DMS 273 (cell line): Measurements from ENCODE around the gene TALDO1.
A peak's percentile ranks its signal among the peaks of the same experiment; 100 is the strongest.

Experiments
- DNase-seq: peaks from one replicate; lab custom pipeline; 2025; ENCODE audit not compliant: unreplicated experiment; lab: John Stamatoyannopoulos, UW

The TALDO1 gene

DNA sequence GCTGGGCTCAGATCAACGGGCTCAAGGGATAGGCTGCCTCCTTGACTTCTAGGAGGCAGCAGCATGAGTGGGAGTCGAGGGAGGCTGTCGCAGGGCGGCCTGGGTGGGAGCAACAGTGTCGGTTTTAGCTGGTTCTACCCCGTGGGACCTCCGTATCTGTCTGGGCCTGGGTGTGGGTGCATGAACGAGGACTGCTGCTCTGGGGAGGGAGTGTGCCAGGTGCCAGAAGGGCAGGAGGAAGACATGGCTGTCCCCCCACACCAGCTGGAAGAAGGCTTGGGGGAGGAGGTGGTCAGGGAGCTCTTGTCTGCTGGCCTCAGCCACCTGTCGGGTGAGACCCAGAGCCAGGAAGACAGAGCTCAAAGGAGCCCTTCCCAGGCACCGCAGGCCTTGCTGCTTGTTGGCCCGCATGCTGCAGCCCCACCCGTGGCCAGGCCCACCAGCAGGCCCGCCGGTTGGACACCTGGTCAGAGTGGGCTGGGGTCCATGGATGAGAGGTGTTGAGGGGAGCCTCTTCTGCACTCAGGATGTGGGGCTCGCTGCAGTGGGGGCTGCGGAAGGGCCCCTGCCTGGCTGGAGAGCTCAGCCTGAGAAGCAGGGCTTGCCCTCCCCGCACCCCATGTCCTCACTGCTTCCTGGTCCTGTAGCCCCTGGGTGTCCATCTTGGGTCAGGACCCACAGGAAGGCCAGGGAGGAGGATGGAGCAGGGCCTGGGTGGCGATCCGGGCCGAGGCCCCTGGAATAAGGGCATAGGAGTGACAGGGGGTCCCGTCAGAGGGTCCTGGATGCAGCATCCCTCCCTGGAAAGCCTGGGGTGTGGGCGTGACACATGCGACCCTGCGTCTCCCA lies 39.2 kb downstream of the TALDO1 start:
- peak; percentile 73 for DNase-seq

DNA sequence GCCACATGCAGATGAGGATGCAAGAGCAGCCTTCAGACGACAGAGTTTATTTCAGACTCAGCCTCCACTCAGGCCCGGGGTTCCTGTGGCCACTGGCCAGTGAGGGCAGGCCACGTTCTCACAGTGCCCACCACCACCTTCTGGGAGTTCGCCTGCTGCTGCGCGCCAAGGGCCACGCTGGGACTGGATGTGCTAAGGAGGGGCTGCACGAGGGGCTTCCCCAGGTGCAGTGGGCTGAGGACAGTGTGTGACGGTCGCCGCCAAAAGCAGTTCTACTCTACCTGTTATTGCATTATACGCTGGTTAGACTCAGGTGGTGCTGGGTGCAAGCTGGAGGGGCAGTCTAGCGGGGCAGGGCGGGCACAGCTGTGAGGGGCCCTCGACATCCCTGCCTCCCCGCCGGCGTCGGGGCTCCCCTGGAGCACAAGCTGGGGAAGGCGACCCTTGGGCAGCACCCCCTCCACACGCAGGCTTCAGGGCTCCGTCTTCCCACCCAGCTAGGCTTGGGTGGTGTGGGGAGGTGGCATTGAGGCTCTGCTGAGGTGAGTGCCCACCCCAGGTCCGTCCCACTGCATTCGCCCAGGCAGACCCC lies 39.9 kb downstream of the TALDO1 start:
- DNase-seq = no peak

DNA sequence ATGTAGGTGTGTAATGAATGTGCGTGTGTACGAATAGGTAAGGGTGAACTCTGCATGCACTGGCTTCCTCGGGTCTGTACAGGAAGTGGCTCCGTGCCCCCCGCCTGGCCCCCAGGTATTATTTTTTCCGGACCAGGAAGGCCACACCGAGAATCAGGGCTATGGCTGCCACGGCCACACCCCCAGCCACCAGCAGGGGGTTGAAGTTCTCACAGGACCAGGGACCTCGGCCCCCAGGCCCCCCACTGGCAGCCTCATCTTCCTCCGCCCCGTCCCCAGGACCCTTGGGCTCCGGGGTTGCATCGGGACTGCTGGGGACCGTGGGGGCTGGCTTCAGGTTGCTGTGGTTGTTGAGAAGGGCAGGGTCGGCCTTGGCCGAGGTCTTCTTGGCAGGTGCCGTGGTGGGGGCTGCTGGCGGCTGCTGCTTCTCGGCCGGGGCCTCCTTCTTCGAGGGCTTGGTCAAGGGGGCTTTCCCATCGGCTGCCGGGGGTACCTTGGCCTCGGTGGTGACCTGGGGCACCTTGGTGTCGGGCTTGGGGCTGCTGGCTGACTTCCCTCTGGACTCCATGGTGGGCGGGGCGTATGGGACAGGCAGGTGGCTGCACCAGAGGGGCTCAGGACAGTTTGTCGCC lies 40.9 kb downstream of the TALDO1 start:
- DNase-seq = no peak

DNA sequence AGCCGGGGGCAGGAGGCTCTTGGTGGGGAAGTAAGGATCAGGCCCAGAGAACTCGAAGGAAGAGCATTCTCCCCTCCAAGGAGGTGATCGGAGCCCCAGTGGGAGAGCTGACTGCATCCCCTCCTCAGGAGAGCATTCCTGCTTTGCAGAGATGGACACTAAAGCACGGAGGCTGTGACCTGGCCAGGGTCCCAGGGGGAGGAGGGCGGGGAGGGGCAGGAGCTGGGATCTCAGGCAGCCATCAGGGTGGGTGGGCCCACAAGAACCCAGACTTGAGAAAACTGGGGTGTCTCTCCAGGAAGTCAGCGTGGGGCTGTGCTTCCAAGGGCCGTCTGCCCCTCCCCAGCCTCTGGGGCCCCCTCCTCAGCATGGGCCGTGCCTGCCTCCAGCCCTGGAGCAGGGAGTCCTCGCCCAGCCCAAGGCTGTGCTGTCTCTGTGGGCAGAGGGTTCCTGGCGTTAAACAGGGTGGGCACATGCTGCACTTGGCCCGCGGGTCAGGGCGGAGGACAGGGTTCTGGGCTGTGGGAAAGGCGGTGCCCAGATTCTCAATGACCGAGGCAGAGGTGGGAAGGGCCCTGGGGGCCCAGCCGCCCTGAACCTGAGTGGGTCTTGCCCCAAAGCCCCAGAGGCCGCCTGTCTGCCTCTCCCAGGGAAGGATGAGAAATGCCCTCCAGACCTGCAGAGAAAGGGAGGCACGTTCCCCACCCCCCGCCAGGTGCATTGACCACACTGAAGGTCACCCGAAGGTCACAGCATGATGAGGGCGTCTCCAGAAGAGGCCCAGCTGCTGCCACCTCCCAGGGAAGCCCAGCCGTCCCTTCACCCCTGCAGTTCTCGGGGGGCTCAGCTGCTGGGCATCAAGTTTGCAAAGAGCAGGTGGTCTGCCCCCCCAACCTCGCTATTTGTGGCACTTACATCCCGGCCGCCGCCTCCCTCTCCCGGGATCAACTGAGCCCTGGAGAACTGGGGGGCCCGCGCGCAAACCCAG lies 42.0 kb downstream of the TALDO1 start:
- DNase-seq = no peak

DNA sequence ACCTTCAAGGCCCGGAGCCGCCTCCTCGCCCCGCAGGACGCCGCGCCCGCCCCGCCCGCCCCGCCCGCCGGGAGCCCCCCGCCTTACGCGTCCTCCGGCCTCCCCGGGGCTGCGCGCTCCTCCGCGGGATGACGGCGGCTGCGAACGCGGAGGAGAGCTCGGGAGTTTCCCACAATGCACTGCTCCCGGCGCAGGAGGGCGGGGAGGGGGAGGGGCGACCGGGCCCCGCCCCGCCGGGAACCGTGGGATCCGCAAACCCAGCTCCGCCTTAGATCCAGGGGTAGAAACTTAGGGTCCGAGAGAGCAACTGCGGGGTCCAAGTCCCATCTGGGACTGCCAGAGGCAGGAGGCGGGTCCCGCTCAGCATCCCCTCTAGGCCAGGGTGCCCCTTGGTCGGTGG lies 42.7 kb downstream of the TALDO1 start, which contains the start of gene CEND1:
TSS of gene CEND1 (minus strand) at position 148 of the 400 bp plus-strand sequence. CDS start 1,514 bp downstream, outside the sequence.
- DNase-seq = peak; percentile 81

DNA sequence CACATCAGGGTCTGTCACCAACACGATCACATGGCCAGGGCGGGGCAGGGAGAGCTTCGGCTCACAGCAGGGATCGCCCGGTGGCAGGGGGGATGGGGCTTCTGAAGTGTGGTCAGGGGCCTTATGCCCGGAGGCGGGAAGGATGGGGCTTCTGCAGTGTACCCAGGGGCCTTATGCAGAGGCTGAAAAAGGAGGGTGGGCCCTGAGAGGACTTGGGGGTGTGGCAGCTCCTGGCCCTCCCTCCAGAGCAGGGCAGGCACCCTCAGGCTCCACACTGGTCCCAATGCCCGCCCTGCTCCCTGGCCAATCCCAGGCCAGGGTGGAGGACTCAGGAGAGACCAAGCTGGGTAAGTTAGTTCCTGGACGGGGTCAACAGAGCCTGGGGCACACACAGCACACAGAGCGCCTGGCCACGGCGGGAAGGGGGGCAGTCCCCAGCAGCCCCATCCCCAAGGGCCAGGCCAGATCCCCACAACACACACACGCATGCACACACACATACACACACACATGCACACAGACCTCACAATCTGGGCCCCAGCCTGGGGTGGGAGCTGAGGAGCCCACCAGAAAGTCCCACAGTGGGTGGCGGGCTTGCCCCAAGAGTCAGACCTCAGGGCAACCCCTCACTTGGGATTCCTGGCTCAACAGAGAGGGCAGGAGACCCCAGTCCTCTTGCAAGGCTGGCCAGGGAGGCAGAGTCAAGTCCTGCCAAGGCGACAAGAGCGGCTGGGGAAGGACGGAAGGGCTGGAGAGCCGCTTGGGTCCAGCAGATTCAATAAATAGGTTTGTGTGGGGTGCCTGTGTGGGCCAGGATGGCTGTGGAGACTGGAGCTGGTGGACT lies 43.7 kb downstream of the TALDO1 start:
- DNase-seq = peak; percentile 79

DNA sequence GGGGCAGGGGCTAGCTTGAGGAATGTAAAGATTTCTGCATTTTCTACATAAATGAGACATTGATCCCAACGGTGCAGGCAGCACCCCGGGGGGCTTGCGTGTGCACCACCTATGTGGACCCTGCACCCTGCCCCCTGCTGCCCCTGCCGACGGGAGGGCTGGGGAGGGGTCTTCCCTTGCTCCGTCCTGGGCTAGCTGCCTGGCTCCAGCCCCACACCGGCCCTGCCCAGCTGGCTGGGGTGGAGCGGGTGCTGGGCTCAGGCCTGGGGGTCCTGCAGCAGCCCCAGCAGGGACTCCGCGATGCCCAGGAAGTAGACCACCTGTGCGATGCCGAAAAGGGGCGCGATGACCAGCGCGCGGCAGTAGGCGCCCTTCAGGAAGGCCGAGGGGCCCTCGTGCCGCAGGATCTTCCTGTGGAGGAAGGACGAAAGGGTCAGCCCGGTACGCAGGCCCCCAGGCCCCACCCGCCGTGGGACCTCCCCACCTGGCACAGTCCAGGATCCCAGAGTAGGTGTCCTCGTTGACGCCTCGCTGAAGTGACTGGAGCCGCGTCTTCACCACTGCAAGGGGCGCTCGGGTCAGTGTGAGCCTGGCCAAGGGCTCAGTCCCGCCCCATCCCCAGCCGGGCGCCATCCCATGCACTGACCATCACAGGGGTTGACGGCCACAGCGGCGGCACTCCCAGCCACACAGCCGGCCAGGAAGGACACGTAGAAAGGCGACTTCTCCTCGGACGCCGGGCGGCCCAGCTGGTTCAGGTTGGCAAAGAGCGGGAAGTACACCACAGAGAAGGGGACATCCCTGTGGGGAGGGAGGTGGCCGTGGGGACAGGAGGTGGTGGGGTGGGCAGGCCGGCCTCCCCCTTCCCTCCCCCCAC lies 44.6 kb downstream of the TALDO1 start:
- no peak for DNase-seq

DNA sequence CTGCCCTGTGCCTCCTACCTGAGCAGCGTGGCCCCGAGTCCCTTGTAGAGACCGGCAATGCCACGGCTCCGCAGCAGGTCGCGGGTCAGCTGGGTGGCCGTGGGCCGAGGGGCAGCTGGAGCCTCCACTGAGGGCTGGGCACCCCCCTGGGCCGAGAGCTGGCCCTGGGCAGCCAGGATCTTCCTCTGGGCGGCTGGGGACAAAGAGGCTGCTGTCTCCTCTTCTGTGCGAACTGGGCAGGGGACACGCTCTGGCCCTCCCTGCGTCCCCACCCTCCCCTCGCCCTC lies 45.2 kb downstream of the TALDO1 start:
- no peak for DNase-seq

DNA sequence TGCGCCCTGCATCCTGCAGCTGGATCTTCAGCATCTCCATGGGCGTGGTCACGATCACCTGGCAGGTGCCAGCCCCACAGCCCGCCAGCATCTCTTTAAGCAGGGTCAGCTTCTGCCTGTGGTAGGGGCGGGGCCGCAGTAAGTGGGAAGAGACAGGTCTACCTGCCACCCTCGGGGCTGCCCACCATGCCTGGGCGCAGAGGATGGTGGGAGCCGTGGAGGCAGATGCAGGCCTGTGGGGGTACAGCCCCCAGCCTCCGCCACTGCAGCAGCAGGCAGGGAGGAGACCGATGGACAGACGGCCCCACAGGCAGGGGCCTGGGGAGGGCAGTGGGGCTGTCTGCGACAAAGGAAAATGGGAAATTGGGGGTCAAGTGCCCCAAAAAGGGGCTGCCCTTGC lies 45.6 kb downstream of the TALDO1 start:
- no peak for DNase-seq

DNA sequence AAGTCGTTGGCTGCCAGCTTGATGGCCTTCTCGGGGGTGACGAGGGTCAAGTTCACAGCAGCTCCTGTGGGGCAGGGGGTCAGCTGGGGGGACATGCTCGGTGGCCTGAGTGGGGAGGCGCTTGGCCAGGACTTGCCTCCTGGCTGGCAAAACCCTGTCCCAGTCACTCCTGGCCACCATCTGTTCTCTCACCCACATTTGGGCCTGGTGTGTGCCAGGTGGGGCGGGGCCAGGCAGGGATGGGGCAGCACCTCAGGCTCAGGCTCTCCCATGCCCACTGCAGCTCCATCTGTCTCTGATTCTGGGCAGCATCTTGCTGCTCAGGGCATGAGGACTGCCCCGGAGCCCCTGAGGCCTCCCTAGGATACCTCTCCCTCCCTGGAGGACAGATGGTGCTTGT lies 46.3 kb downstream of the TALDO1 start:
- peak; percentile 95 for DNase-seq

DNA sequence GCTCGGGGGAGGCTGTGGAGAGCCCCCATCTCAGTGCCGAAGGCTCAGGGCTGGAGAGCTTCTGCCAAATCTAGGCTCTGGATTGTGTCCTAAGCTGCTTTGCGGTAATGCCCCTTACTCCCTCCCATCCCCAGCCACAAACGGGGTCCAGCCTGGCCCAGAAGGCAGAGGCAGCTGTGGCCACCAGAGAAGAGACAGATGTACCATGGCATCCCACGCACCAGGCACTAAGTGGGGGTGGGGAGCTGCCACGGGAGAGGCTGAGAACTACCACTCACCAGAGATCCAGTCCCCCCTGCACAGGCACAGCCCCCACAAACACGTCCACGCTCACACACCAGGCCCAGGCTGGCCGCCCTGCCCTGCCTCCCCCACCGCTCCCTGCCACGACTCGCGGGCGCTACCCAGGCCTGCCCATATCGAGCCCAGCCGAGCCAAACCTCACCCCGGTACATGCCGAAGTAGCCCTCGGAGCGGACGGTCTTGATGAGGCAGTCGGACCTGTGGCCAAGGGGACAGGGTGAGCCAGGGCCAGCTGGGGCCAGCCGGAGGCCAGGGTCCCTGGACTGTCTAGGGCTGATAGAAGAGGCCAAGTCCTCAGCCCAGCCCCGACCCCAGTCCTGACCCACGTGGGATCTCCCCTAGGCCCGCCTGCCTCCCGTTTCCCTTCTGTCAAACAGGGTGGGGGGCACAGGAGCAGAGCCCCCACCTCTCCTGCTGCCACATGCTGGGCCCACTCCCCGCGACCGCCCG lies 46.9 kb downstream of the TALDO1 start:
- DNase-seq = peak; percentile 67

DNA sequence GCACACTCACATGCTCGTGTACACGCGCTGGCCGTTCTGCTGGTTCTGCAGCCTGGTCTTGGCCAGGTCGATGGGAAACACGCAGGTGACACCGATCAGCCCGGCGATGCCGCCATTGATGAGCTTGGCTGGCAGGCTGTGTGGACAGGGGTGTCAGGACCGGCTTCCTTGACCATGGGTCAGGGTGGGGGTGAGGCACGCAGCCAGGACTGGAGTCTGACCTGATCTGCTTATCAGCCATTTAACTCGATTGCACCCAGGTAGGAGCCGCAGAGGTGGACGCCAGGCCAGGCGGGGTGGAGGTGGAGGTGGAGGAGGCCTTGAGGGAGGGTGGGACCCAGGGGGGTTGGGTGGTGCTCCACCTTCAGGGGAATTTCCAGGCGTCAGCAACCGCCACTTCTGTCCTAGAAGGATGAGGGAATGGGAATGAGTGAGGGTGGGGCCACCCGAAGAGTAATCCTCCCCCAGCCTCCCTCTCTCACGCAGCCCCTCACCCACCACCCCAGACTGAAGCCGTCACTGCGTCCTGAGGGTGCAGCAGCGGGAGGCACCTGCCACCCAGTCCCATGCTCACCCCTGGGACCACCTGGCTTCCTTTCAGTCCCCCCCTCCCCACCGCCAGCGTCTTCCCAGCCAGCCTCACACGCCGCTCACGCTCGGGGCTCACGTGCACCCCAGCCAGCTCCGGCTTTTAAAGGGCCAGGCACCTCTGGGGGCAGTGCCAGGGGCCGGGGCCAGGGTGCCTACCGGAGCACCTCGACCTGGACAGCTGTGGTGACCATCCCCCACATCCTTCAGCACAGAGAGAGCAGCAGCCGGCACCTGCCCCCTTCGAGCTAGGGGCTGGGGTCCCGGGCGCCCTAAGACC lies 47.7 kb downstream of the TALDO1 start:
- peak; percentile 81 for DNase-seq

DNA sequence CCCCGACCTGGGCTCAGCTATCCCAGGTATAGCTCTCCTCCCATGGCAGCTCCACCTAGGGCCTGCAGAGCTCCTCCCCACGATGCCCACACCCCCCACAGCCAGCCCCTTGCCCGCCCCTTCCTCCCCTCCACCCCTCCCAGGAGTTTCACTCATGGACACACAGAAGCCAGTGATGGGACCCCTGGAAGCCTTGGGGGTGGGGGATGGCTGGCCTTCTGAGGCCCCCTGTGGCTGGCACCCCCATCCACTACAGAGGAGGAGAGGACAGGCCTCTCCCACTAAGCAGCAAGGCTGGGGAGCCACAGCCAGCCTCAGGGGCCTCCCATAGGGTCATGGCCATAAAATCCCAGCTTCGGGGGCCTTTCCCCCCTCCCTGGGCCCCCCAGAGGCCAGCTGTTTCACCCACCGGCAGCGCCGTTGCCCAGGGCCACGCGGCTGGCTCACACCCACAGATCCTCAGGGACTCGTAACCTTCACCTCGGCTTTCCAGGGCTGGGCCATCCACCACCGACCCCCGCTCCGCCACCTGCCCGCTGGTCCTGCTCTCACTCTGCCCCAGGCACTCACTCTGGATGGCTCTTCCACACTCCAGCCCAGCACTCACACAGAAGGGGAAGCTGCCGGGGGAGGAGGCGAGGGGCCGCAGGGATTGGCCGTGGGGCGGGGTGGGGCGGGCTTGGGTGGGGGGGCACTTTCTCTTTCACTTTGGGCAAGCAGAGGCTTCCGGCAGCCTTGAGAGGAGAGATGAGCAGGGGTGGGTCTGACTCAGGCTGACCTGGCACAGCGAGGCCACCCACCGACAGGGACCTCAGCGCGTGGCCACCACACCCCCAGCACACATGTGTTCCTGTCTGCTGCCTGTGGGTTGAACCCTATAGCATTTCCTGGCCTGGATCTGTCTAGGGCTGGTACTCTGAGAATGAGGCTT lies 48.6 kb downstream of the TALDO1 start:
- peak; percentile 89 for DNase-seq

DNA sequence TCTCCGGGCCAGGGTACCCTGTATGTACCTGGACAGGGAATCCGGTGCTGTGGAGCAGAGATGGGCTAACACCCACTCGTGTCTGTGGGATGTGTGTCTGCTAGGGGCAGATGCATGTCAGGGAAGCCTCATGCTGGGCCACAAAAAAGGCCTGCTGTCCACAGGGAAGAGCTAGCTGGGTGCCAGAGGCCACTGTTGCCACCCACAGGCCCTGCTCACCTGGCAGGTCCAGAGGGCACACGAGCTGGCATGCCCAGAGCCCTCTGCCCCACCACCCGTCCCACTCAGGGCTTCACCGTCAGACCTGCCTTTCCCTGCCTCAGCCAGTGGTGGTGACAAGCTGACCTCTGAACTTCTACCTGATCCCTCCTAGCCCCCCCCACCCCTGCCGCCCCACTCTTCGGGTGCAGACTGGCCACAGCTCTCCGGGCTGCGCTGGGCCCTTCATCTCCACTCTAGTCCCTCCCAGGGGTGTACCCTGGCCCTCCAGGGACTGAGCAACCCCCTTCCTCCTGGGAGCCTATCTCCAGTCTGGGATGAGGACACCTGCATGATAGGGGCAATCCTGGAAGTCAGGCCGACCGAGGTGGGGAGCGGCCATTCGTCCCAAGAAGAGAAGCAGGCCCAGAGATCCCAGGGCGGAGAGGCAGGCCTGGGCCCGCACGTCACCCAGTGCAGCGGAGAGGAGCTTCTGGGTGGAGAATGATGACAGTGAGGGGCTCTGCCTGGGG lies 49.5 kb downstream of the TALDO1 start:
- no peak for DNase-seq

DNA sequence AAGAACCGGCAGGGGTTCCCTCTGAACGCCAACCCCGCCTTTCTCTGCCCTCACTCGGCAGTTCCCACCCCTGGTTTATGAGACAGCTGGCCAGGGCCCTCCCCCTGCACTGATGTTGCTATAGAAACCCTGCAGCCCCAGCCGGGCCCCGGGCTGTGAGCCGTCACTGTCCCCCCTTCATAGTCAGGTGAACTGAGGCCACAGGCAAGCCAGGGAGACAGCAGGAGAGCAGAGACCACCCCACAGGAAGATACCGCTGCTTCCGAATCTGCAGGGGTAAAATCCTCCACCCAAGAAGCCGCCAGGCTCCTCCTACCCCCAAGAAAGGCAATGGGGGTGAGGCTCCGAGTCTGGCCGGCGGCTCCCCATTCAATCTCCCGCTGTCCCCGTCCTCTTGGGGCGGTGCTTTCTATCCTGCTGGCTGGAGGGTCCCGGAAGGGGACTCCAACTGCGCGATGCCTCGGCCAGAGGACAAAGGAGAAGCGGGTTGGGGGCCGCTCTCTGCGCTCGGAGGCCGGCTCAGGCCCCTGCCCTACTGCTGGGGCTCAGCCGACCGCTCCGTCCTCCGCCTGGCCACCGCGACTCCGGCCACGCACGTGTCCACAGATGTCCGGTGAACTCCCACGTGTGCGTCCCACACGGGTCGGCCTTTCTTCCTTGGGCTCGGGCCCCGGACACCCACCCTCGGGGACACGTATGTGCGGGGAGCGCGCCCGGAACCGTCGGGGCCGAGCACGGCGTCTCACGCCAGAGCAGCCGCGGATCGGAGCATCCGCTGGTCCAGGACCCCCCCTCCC lies 50.2 kb downstream of the TALDO1 start:
- DNase-seq = peak; percentile 93
